GM19395 (cell line): ENCODE results near the gene MRPL52.
"Not testable (repeated sequence)": the region's sequence is repeated elsewhere in the genome, so short reads cannot be mapped to it uniquely, and the experiment has no call there.

ENCODE experiments used
- ATAC-seq: cut with Tn5 transposase; IDR thresholded peaks from one replicate; pipeline ENCODE4 v1.9.1; 2021; ENCODE audit warnings: mild to moderate bottlenecking, moderate library complexity; ENCODE audit not compliant: unreplicated experiment

MRPL52 gene

GRCh38 chr14:22852940-22853767, 23.5 kb downstream of the MRPL52 start:
- peak; percentile 73 for ATAC-seq

- ATAC-seq = not testable (repeated sequence)
Measured at GRCh38 chr14:22854296-22854695, 24.6 kb downstream of the MRPL52 start.

- ATAC-seq = no peak
Measured at GRCh38 chr14:22854963-22855724, 25.5 kb downstream of the MRPL52 start.

- ATAC-seq = no peak
Measured at GRCh38 chr14:22856428-22856827, 26.7 kb downstream of the MRPL52 start.

GRCh38 chr14:22860377-22860776, 30.7 kb downstream of the MRPL52 start:
- not testable (repeated sequence) for ATAC-seq

- ATAC-seq = no peak
Measured at GRCh38 chr14:22861651-22862050, 32.0 kb downstream of the MRPL52 start.

- no peak for ATAC-seq
Measured at GRCh38 chr14:22864979-22865378, 35.3 kb downstream of the MRPL52 start.

- no peak for ATAC-seq
Measured at GRCh38 chr14:22865424-22866405, 36.0 kb downstream of the MRPL52 start.

- no peak for ATAC-seq
Measured at GRCh38 chr14:22866874-22867273, 37.2 kb downstream of the MRPL52 start.

- peak; percentile 51 for ATAC-seq
Measured at GRCh38 chr14:22870811-22871223, 41.1 kb downstream of the MRPL52 start.

GRCh38 chr14:22871224-22872032, 41.7 kb downstream of the MRPL52 start, which contains the start of gene LRP10:
Gene LRP10, plus strand, starts transcription at chr14:22871740. Its CDS starts 564 bp downstream, at chr14:22872304.
- peak; percentile 82 for ATAC-seq

- ATAC-seq = peak; percentile 13
Measured at GRCh38 chr14:22872033-22872832, 42.5 kb downstream of the MRPL52 start.

GRCh38 chr14:22872833-22873520, 43.3 kb downstream of the MRPL52 start:
- ATAC-seq = no peak

- no peak for ATAC-seq
Measured at GRCh38 chr14:22875003-22875747, 45.5 kb downstream of the MRPL52 start.

GRCh38 chr14:22875748-22876319, 46.1 kb downstream of the MRPL52 start:
- no peak for ATAC-seq

GRCh38 chr14:22877000-22877501, 47.4 kb downstream of the MRPL52 start:
- ATAC-seq = no peak
